ENCODE measurements around the gene CCDC174.
"Not testable (repeated sequence)": the region's sequence is repeated elsewhere in the genome, so short reads cannot be mapped to it uniquely, and the experiment has no call there.

Gene CCDC174

GRCh38 chr3:14651440-14652251, at the start of gene CCDC174:
TSS of gene CCDC174 (plus strand) at chr3:14651762. CDS start at chr3:14651837, 75 bp downstream.
- peak; percentile 95 for DNase-seq (ENCODE audit: low spot score)

DNA sequence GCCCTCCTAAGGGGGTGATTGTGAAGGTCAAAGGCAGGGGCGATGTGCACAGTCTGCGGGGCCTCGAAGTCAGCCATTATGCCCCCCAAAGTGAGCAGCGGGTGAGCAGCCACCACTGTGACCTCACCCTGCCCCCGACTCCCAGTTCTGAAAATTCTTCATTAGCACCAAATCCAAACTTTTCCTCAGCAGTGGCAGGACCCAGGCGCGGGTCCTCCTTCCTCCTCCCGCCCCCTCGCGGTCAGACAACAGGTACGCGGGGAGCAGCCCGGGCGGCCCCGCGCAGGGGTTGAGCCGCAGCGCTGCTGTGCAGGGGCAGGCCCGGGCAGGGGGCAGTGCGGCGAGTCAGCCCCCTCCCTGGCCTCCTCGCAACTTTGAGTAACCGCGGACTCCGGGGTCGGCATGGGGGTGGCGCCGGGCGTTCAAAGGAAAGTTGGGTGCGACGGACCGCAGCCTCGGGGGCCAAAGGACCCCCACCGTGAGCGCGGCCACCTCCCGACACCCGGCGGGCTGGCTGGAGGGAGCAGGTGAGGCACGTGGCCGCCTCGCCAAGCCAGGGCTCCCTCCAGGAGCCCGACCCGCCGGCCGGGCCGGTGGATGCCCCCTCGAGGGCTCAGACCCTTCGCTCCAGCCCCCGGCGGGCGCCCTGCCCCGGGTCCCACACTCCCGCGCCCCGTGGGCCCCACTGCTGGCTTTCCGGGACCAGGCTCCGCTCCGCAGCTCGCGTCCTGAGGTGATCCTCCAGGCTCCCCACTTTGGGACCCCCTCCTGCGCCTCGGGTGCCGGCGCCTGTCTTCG, 49.4 kb upstream of the CCDC174 start:
- DNase-seq (ENCODE audit: low spot score), result no peak

DNA sequence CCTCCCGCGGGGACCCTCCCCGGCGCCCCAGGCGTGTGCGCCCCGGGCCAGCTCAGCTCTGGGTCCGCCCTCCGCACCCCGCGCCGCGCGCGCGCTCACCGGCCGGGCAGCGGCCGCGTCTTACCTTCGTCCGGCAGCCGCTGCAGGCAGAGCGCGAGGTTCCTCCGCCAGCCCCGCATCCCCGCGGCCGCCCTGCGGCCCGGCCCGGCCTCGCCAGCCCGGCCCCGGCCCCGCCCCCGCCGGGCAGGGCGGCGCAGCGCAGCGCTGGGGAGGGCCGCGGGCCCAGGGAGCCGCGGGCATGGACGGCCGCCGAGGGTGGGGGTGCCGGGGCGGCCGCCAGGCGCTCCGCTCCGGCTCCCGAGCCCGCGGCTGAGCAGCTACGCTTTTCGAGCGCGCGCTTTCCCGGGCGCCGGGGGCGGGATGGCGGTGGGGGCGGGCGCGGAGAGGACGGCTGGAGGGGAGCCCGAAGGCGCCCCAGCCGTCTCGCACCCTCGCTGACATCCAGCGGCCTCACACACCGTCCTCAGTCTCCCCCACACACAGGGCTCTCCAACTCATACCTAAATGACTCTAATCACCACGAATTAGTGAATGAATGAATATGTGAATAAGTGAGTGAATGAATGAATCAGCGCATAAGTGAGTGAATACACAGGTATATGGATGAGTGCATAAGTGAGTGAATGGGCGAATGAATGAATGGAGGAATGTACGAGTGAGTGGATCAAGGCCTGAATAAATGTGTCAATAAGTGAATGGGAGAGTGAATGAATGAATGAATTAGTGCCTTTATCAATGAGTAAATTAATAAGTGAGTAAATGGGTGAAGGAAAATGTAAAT, 48.5 kb upstream of the CCDC174 start:
- DNase-seq (ENCODE audit: low spot score), result no peak

DNA sequence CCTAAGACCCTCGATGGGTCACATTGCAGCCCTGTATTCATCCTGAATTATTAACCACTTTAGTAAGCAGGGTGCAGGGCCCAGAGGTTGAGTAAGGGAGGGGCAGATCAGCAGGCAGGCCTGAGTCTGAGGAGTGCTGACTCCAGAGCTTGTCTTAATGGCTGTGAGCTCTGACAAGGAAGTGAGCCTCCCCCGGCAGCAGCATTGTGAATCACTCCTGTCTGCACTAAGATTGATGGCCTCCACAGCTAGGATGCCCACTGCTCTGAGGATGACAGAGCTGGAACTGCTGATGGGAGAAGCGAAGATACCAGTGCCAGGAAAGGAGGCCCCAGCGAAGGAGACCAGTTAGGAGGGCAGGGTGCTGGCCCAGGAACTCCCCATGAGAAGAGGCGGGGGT, 46.5 kb upstream of the CCDC174 start:
- DNase-seq (ENCODE audit: low spot score), result no peak

GRCh38 chr3:14605744-14606143, 45.8 kb upstream of the CCDC174 start:
- no peak for DNase-seq (ENCODE audit: low spot score)

DNA sequence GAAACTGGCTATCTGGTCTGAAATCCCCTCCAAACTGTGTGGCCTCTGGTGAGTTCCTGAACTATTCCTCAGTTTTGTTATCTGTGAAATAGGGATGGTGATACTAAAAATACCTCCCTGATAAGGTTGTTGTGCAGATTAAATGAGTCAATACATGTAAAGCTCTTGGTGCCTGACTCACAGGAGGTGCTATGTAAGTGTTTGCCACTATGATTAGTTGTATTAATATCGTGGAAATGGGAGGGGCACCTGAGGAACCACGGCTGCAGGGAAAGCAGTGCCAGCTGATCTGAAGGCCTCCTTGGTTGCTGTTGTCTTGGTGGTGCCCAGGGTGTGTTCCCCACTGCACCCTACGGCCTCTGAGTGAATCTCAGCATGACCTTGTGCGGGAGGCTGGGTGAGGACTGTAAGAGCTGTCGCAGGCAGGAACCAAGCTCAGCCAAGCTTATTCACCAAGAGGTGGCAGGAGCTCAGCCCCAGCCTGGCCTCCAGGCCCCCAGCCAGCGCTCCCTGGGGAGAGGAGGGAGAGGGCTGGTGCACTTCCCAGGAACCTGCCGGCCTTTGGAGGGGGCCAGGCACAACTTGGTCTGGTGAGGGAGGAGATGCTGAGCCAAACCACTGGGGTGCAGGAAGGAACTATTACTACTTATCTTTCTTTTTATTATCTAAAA, 44.8 kb upstream of the CCDC174 start:
- DNase-seq (ENCODE audit: low spot score), result no peak

DNA sequence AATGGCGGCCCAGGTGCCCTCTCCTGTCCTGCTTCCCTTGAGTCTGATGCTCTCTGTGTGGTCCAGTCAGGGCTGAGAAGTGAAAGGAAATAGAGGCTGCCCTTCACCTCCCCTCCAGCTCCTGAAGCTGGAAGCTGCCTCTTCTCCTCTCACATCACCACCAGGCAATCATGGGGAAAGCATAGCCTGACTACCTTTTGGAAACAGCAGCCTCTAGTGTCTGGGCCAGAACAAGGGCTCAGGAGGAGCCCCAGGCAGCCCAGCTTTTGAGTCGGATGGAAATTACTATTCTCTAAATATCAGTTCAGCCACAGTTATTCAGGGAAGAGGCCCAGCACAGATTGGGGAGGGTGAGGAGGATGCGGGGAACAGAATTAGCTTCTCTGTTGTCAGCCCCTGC, 43.3 kb upstream of the CCDC174 start:
- DNase-seq (ENCODE audit: low spot score), result no peak

DNA sequence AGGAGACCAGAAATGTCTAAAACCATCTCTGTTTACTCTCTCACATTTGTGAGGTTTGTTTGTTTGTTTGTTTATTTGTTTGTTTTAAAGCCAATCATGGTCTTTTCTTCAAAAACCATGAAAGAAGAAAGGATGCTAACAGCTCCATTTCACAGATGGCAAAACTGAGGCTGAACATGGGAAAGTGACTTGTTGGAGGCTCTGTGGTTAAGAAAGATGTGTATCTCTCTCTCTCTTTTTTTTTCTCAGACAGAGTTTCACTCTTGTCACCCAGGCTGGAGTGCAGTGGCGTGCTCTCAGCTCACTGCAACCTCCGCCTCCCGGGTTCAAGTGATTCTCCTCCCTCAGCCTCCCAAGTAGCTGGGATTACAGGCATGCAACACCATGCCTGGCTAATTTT, 42.5 kb upstream of the CCDC174 start:
- DNase-seq (ENCODE audit: low spot score), result not testable (repeated sequence)

DNA sequence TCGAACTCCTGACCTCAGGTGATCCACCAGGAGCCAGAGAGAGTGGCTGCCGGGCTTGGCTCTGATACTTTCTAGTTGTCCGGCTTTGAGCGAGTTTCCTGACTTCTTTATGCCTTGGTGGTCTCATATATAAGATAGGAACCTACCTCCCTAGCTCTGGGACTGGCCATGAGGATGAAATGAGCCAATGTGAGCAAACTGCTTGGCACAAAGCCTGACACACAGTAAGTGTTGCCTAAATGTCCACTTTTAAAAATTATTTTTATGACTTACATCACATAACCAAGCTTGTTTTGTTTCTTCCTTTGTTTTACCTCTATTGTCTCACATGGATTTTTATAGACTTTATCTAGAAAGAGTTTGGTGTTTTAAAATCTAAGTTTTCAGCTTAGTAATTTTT, 42.1 kb upstream of the CCDC174 start:
- DNase-seq (ENCODE audit: low spot score), result no peak

DNA sequence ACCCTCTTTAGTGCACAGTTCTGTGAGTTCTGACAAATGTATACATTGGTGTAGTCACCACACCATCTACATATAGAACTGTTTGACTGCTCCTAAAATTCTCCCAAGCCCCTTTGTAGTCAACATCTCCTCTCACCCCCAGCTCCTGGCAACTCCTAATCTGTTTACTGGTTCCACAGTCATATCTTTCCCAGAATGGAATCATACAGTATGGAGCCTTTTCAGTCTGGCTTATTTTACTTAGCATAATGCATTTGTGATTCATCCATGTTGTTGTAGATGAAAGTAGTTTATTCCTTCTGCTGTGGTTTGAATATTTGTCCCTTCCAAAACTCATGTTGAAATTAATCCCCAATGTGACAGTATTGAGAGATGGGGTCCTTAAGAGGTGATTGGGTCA, 41.6 kb upstream of the CCDC174 start:
- no peak for DNase-seq (ENCODE audit: low spot score)

DNA sequence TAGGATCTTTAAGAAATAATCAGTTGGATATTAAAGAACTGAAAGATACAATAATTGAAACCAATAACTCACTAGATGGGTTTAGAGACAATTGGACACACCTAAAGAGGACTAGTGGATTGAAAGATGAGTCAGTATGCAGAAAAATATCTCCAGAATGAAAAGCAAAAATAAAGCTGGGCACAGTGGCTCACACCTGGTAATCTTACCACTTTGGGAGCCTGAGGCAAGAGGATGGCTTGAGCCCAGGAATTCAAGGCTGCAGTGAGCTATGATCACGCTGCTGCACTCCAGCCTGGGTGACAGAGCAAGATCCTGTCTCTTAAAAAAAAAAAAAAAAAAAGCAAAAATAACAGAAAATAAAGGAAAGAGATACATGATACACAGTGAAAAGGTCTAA, 37.4 kb upstream of the CCDC174 start:
- DNase-seq (ENCODE audit: low spot score), result no peak

- no peak for DNase-seq (ENCODE audit: low spot score)
Observed at GRCh38 chr3:14614862-14615261, 36.7 kb upstream of the CCDC174 start.

DNA sequence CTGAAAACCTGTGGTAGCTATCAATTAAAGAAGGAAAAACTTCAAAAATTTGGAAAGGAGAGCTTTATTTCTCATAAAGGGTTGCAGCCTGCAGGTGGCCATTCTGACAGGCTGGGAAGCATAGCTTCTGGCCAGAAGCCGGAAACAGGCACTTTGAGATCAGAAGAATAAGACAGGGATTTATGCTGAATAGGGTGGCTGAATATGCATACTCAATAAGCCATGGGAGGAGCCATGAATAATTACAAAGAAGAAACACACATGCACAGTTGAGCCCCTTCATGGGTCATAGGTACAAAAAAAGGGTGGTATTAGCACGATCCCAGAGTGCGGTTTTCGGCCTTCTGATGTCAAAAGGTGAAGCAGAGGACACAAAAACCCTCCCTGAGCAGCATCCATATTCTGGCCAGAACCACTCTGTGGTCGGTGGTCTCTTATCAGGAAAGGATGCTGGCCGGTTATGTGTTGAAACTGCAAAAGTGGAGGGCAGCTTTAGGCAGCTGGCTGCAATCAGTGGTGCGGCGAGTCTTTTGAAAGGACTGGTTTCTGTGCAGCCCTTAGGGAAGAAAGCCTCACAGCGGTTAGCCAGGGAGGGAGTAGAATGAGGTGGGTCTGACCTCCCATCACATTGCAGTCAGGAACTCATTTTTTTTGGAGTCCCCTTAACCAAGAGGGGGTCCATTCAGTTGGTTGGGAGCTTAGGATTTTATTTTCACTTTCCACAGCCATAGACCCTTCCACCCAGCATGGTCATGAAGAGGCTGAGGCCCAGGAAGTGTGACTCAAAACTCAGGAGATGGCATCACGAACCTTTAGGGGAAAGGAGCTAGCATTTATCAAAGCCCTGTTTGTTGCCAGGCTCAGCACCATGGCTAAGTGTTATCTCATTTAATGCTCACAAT, 34.7 kb upstream of the CCDC174 start:
- no peak for DNase-seq (ENCODE audit: low spot score)

DNA sequence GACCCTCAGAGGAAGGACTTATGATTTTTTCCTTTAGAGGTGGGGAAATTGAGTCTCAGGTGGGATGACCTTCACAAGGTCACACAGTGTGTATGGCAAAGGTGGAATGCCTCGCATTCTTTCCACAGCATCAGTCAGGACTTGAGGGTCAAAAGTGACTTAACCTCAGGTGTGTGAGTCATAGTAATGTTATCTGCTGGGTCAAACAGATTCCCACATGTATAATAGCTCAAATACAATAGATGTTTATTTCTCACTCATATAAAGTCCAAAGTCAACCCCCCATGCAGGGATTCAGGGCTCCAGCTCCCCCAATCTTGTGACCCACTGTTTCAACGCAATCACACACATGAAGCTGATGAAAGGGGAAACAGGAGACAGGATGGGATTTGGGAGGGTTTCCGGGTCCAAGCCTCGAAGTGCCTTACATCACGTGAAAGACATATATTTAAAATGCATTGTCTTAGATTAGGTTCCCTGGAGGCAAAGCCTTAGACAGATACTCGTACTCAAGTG, 34.0 kb upstream of the CCDC174 start:
- DNase-seq (ENCODE audit: low spot score), result no peak

GRCh38 chr3:14619605-14620004, 32.0 kb upstream of the CCDC174 start:
- no peak for DNase-seq (ENCODE audit: low spot score)

GRCh38 chr3:14620512-14620911, 31.1 kb upstream of the CCDC174 start:
- DNase-seq (ENCODE audit: low spot score), result no peak

DNA sequence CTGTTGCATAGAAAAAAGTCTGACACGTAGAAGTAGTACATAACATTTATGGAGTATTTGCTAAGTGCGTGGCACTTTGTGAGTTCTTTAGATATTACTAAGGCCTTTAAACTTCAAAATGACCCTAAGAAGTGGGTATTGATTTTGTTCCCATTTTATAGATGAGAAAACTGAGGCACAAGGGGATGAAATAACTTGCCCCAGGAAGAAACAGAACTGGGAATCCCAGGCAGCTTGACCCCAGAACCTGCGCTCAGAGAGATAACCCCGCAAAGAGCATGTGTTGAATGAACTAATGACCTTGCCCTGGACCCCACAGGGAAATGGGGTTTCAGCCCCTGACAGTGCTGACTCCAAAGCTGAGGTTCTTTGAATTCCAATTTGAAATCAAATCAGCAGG, 30.5 kb upstream of the CCDC174 start:
- DNase-seq (ENCODE audit: low spot score), result no peak

DNA sequence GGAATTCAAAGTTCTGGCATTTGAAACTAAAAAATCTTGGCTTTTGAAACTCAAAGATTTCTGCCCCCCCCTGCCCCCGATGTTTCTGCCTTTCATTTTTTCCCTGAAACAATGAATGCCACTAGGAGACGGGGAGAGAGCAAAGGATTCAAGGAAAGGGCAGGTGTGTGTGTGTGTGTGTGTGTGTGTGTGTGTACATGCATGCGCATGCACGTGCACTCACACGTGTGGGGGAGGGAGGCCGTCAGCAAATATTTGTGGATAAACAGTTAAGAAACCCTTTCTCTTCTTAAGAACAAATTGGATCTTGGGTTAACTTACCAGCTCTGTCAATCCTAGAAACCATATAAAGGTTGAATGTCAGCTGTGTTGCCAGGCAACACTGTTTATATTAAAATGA, 29.2 kb upstream of the CCDC174 start:
- DNase-seq (ENCODE audit: low spot score), result no peak

DNA sequence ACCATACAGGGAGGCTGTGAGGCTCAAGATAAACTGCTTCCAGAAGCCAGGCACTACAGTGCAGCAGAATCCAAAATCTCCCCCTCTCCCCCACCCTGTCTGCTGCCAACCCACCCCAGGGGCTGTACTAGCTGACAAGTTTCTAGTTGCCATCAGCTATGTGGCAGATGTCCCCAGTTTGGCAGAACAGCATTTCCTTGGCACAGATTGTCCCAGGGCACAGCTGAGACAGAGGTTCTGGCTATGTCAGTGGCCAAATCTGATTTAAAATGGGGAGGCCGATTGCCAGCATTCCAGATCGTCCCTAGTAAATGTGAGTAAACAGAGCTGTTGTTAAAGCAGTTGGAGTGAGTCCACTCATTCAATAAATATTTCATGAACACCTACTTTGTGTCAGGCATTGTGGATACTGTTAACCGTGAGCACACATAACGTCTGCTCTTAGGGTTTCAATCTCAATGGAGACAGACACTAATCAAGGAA, 28.0 kb upstream of the CCDC174 start:
- no peak for DNase-seq (ENCODE audit: low spot score)

- DNase-seq (ENCODE audit: low spot score), result no peak
Observed at GRCh38 chr3:14624498-14624897, 27.1 kb upstream of the CCDC174 start.

All from germinal center (tissue), 1 donor.